IMR-90 (cell line): ENCODE measurements around the gene CLUH. TPM values are rescaled to one million over a fixed set of nuclear protein-coding genes. Genes with fewer than 3 reads are reported as not detected.

Experiments
- ATAC-seq: fragments of 200-7000 bp; cut with Tn5 transposase; 2 replicates; pipeline ENCODE4 v1.9.1; 2020; ENCODE audit warnings: low read depth, mild to moderate bottlenecking, moderate library complexity
- BruUV-seq: library from RNA; stranded (reverse); fragments of 400-500 nt; replicated peaks from 2 replicates; lab custom pipeline; 2021; lab: Mats Ljungman, UMichigan
- CTCF ChIA-PET: fragments of 300-600 bp; formaldehyde crosslinking; extraction: SDS; loops from one replicate; lab custom pipeline; 2021; ENCODE audit warnings: antibody characterized with exemption; lab: Yijun Ruan, JAX
- POLR2A ChIA-PET: fragments of 300-600 bp; sonication (Branson Sonifier 250); formaldehyde crosslinking; loops from one replicate; lab custom pipeline; 2022; ENCODE audit warnings: antibody characterized with exemption; ENCODE audit not compliant: unreplicated experiment; lab: Charles Lee
- DNase-seq: peaks from one replicate; pipeline ENCODE4 v3.0.0; 2013
- H2AFZ ChIP-seq: replicated peaks from 2 replicates; pipeline ENCODE3; 2013; ENCODE audit warnings: low read length, mild to moderate bottlenecking; ENCODE audit not compliant: poor library complexity
- H2AK5ac ChIP-seq: 2 replicates; pipeline ENCODE4 v1.6.1; 2013; ENCODE audit warnings: low read depth, low read length, inconsistent platforms
- H2AK9ac ChIP-seq: replicated peaks from 2 replicates; pipeline ENCODE3; 2013; ENCODE audit warnings: mild to moderate bottlenecking, low read depth, low read length, moderate library complexity; ENCODE audit not compliant: poor library complexity
- H2BK120ac ChIP-seq: 2 replicates; pipeline ENCODE4 v1.6.1; 2013; ENCODE audit warnings: low read depth, low read length, inconsistent platforms
- H2BK15ac ChIP-seq: 3 replicates; pipeline ENCODE4 v1.6.1; 2013; ENCODE audit warnings: low read depth, low read length, inconsistent platforms
- H2BK20ac ChIP-seq: 2 replicates; pipeline ENCODE4 v1.6.1; 2013; ENCODE audit warnings: low read depth, mild to moderate bottlenecking, inconsistent platforms, low read length, moderate library complexity
- H2BK5ac ChIP-seq: 2 replicates; pipeline ENCODE4 v1.6.1; 2013; ENCODE audit warnings: mild to moderate bottlenecking, low read depth, low read length, inconsistent platforms; ENCODE audit not compliant: poor library complexity, severe bottlenecking
- H3K14ac ChIP-seq: replicated peaks from 2 replicates; pipeline ENCODE4 v1.6.1; 2013; ENCODE audit warnings: low read depth, low read length, inconsistent platforms
- H3K18ac ChIP-seq: 2 replicates; pipeline ENCODE4 v1.6.1; 2013; ENCODE audit warnings: low read depth, low read length, control low read depth
- H3K23ac ChIP-seq: 2 replicates; pipeline ENCODE4 v1.6.1; 2013; ENCODE audit warnings: low read depth, low read length, inconsistent platforms
- H3K27ac ChIP-seq: 2 replicates; pipeline ENCODE4 v1.5.1; 2013; ENCODE audit warnings: mild to moderate bottlenecking, control low read depth, low read length; ENCODE audit not compliant: insufficient read depth
- H3K27me3 ChIP-seq: 2 replicates; pipeline ENCODE4 v1.6.1; 2013; ENCODE audit warnings: low read length; ENCODE audit not compliant: control insufficient read depth, insufficient read depth
- H3K36me3 ChIP-seq: 2 replicates; pipeline ENCODE4 v1.6.1; 2013; ENCODE audit warnings: low read length, mixed read lengths; ENCODE audit not compliant: control insufficient read depth, insufficient read depth
- H3K4ac ChIP-seq: 2 replicates; pipeline ENCODE4 v1.6.1; 2013; ENCODE audit warnings: low read depth, low read length, inconsistent platforms
- H3K4me1 ChIP-seq: 2 replicates; pipeline ENCODE4 v1.6.1; 2013; ENCODE audit warnings: low read length, mixed read lengths; ENCODE audit not compliant: control insufficient read depth, insufficient read depth
- H3K4me2 ChIP-seq: 2 replicates; pipeline ENCODE4 v1.6.1; 2013; ENCODE audit warnings: low read depth, mild to moderate bottlenecking, control low read depth, low read length, moderate library complexity
- H3K4me3 ChIP-seq: 2 replicates; pipeline ENCODE4 v1.5.1; 2013; ENCODE audit warnings: low read depth, mild to moderate bottlenecking, control low read depth, low read length, moderate library complexity; ENCODE audit not compliant: insufficient read depth
- H3K56ac ChIP-seq: 2 replicates; pipeline ENCODE4 v1.6.1; 2013; ENCODE audit warnings: low read length, inconsistent platforms; ENCODE audit not compliant: insufficient read depth; ENCODE audit errors: extremely low read depth
- H3K79me1 ChIP-seq, 2 experiments: 2 replicates each; pipeline ENCODE4 v1.6.1; 2013; ENCODE audit warnings: low read length in 2 of 2, inconsistent platforms in 1 of 2, low read depth in 1 of 2
- H3K9ac ChIP-seq: 2 replicates; pipeline ENCODE4 v1.6.1; 2013; ENCODE audit warnings: low read depth, low read length, control low read depth
- H3K9me1 ChIP-seq: 2 replicates; pipeline ENCODE4 v1.6.1; 2013; ENCODE audit warnings: low read length, inconsistent platforms; ENCODE audit not compliant: insufficient read depth
- H3K9me3 ChIP-seq: 2 replicates; pipeline ENCODE4 v1.6.1; 2013; ENCODE audit warnings: low read length; ENCODE audit not compliant: control insufficient read depth, insufficient read depth
- H4K20me1 ChIP-seq: 2 replicates; pipeline ENCODE4 v1.6.1; 2013; ENCODE audit warnings: low read length, inconsistent platforms; ENCODE audit not compliant: insufficient read depth
- H4K5ac ChIP-seq: 2 replicates; pipeline ENCODE4 v1.6.1; 2013; ENCODE audit warnings: mild to moderate bottlenecking, low read depth, low read length, control low read depth
- H4K8ac ChIP-seq, 2 experiments: 2 replicates each; pipeline ENCODE4 v1.6.1; 2013; ENCODE audit warnings: low read depth in 2 of 2, low read length in 2 of 2, control low read depth in 1 of 2, inconsistent platforms in 1 of 2
- H4K91ac ChIP-seq: 2 replicates; pipeline ENCODE4 v1.6.1; 2013; ENCODE audit warnings: low read depth, low read length, inconsistent platforms; ENCODE audit not compliant: insufficient read depth
- BHLHE40 ChIP-seq: fragments of 150-350 bp; IDR thresholded peaks from 2 replicates; pipeline ENCODE4 v1.6.1; 2016; ENCODE audit warnings: mild to moderate bottlenecking, low read depth, low read length
- CEBPB ChIP-seq: IDR thresholded peaks from 2 replicates; pipeline ENCODE4 v1.6.1; 2012; ENCODE audit warnings: low read depth, low read length, improper control_type of control experiment
- CHD1 ChIP-seq: IDR thresholded peaks from 2 replicates; pipeline ENCODE4 v1.6.1; 2012; ENCODE audit warnings: low read depth, low read length, improper control_type of control experiment
- CTCF ChIP-seq: conservative IDR thresholded peaks from 2 replicates; pipeline ENCODE4 v1.5.1; 2012; ENCODE audit warnings: mild to moderate bottlenecking, low read depth, low read length, improper control_type of control experiment
- FOS ChIP-seq: fragments of 150-350 bp; IDR thresholded peaks from 2 replicates; pipeline ENCODE4 v1.6.1; 2016; ENCODE audit warnings: low read depth, low read length
- MAFK ChIP-seq: IDR thresholded peaks from 2 replicates; pipeline ENCODE4 v1.6.1; 2012; ENCODE audit warnings: low read depth, low read length, improper control_type of control experiment
- MAZ ChIP-seq: IDR thresholded peaks from 2 replicates; pipeline ENCODE4 v1.6.1; 2012; ENCODE audit warnings: low read depth, mild to moderate bottlenecking, low read length, improper control_type of control experiment, moderate library complexity, borderline replicate concordance
- MXI1 ChIP-seq: IDR thresholded peaks from 2 replicates; pipeline ENCODE4 v1.6.1; 2012; ENCODE audit warnings: low read depth, mild to moderate bottlenecking, low read length, moderate library complexity, borderline replicate concordance
- NFE2L2 ChIP-seq: fragments of 150-350 bp; IDR thresholded peaks from 2 replicates; pipeline ENCODE4 v1.6.1; 2016; ENCODE audit warnings: low read depth, mild to moderate bottlenecking, low read length
- POLR2A ChIP-seq: IDR thresholded peaks from 2 replicates; pipeline ENCODE4 v1.6.1; 2012; ENCODE audit warnings: mild to moderate bottlenecking, low read depth, low read length
- RAD21 ChIP-seq: IDR thresholded peaks from 2 replicates; pipeline ENCODE4 v1.6.1; 2012; ENCODE audit warnings: low read length, improper control_type of control experiment
- RCOR1 ChIP-seq: IDR thresholded peaks from 2 replicates; pipeline ENCODE4 v1.6.1; 2012; ENCODE audit warnings: mild to moderate bottlenecking, low read length, improper control_type of control experiment; ENCODE audit not compliant: insufficient replicate concordance
- RFX5 ChIP-seq: IDR thresholded peaks from 2 replicates; pipeline ENCODE4 v1.8.0; 2012; ENCODE audit warnings: low read depth, mild to moderate bottlenecking, low read length, moderate library complexity
- SMC3 ChIP-seq: fragments of 150-350 bp; IDR thresholded peaks from 2 replicates; pipeline ENCODE4 v1.6.1; 2016; ENCODE audit warnings: low read depth, mild to moderate bottlenecking, antibody characterized with exemption, low read length, moderate library complexity
- WGBS, 2 experiments: methylation state at CpG; one replicate each; pipeline versions ENCODE4 v1.1.5 to v1.1.7; 2013; ENCODE audit warnings: missing lambda C conversion rate in 2 of 2; ENCODE audit not compliant: insufficient read length in 1 of 2; ENCODE audit errors: extremely low coverage in 2 of 2; 5-methylcytosine and 5-hydroxymethylcytosine counted together
- dilution Hi-C: fragments of 300-500 bp; cut with HindIII; formaldehyde crosslinking; loops from one replicate; pipeline ENCODE4 v1.14.3; 2018; ENCODE audit warnings: low sequenced_read_pairs; ENCODE audit not compliant: unreplicated experiment
- in situ Hi-C: fragments of 300-500 bp; cut with MboI; formaldehyde crosslinking; loops from 3 replicates; pipeline ENCODE4 v1.14.3; 2019; ENCODE audit warnings: low sequenced_read_pairs, inconsistent platforms, mixed read lengths
- intact Hi-C: fragments of 100-400 bp; cut with micrococcal nuclease; formaldehyde crosslinking; loops from 2 replicates; pipeline ENCODE4 v1.10.0; 2022
- polyA plus RNA-seq, 3 experiments: library from polyadenylated mRNA; depleted of rRNA; stranded (reverse); fragments of >200 nt; gene quantifications; 2 replicates each; pipeline ENCODE4 v1.2.3, GENCODE V29; 2012; ENCODE audit warnings: low replicate concordance in 1 of 3
- total RNA-seq: library from RNA; depleted of rRNA; stranded (reverse); fragments of >200 nt; gene quantifications from 2 replicates; pipeline ENCODE4 v1.2.3, GENCODE V29; 2012
- TF ChIP-seq, protein P1 (sequence below): fragments of 150-350 bp; IDR thresholded peaks from 2 replicates; pipeline ENCODE4 v1.6.1; 2017; ENCODE audit warnings: mild to moderate bottlenecking, antibody characterized with exemption, low read length, low read depth
- TF ChIP-seq, protein P2 (sequence below): fragments of 150-350 bp; IDR thresholded peaks from 2 replicates; pipeline ENCODE4 v1.6.1; 2016; ENCODE audit warnings: low read depth, mild to moderate bottlenecking, low read length, moderate library complexity, borderline replicate concordance

CLUH gene
- total and polyA plus RNA-seq, 2 of the 4 experiments (the other 2 are of a cell fraction): 12.9 to 42.0 TPM

GRCh38 chr17:2644971-2645370, 66.6 kb downstream of the CLUH start:
- TF ChIP-seq MAFK (no peak), RAD21 (no peak), NFE2L2 (no peak), MAZ (no peak), SMC3 (no peak), RCOR1 (no peak), POLR2A (no peak), MXI1 (no peak), FOS (no peak), CTCF (no peak), RFX5 (no peak), BHLHE40 (no peak), CHD1 (no peak), CEBPB (no peak)
- TF ChIP-seq, protein P1, sequence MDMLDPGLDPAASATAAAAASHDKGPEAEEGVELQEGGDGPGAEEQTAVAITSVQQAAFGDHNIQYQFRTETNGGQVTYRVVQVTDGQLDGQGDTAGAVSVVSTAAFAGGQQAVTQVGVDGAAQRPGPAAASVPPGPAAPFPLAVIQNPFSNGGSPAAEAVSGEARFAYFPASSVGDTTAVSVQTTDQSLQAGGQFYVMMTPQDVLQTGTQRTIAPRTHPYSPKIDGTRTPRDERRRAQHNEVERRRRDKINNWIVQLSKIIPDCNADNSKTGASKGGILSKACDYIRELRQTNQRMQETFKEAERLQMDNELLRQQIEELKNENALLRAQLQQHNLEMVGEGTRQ: no peak
- TF ChIP-seq, protein P2, sequence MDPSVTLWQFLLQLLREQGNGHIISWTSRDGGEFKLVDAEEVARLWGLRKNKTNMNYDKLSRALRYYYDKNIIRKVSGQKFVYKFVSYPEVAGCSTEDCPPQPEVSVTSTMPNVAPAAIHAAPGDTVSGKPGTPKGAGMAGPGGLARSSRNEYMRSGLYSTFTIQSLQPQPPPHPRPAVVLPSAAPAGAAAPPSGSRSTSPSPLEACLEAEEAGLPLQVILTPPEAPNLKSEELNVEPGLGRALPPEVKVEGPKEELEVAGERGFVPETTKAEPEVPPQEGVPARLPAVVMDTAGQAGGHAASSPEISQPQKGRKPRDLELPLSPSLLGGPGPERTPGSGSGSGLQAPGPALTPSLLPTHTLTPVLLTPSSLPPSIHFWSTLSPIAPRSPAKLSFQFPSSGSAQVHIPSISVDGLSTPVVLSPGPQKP: no peak

More at GRCh38 chr17:2644971-2645370, 66.6 kb downstream of the CLUH start:
- intact Hi-C loops (loop anchor here (5.0 kb wide), 1 partner anchor 38 kb away; no protein-coding TSS in a partner anchor), dilution Hi-C loops (no loop called here), in situ Hi-C loops (no loop called here)
- Histone ChIP-seq H3K4me2 (no peak overlapping the region), H3K4me1 (no peaks in the 10 kb centered on the region), H2AK5ac (no peak overlapping the region), H2BK20ac (no peak overlapping the region), H3K36me3 (peaks cover 22% of the 10 kb centered on the region), H3K79me1 (peaks cover 21 to 57% of the 10 kb centered on the region in 2 experiments), H4K8ac (no peak overlapping the region), H3K14ac (no peak overlapping the region), H3K4ac (no peak overlapping the region), H4K20me1 (peaks cover 46% of the 10 kb centered on the region), H2BK120ac (no peak overlapping the region), H2AFZ (no peak overlapping the region), H3K18ac (no peak overlapping the region), H2AK9ac (no peak overlapping the region), H2BK15ac (no peak overlapping the region), H4K91ac (no peak overlapping the region), H3K23ac (no peak overlapping the region), H3K27me3 (no peaks in the 10 kb centered on the region), H3K9ac (no peak overlapping the region), H3K56ac (no peak overlapping the region), H3K4me3 (no peak overlapping the region), H3K9me3 (no peaks in the 10 kb centered on the region), H4K5ac (no peak overlapping the region), H3K9me1 (0 out of 2 replicates have a peak, but pooled peaks cover 2% of the 10 kb centered on the region), H3K27ac (no peak overlapping the region), H2BK5ac (no peak overlapping the region)
- DNase-seq (no peak), ATAC-seq (no peak)
- WGBS, 2 experiments: 100% methylated on average over 1 of the region's 6 CpGs; no CpG with 5 or more reads in 1 of the 2 experiments
- POLR2A ChIA-PET: no interaction called here
- CTCF ChIA-PET: interaction anchor here (0.7 kb wide), 1 partner anchor 10 kb away, joined by 3 read pairs; no protein-coding TSS in a partner anchor
- BruUV-seq: no TSS peak
